Muscle layer of colon (tissue), 2 donors: ENCODE measurements around the gene MALSU1.

Experiments used
- H3K27ac ChIP-seq: one replicate; pipeline ENCODE4 v1.7.0; 2013; ENCODE audit warnings: low read depth, mild to moderate bottlenecking, low read length, moderate library complexity
- H3K27me3 ChIP-seq, 2 donors: one replicate each; pipeline ENCODE4 v1.7.0; 2013; ENCODE audit warnings: low read length in 2 of 2, mild to moderate bottlenecking in 2 of 2; ENCODE audit not compliant: insufficient read depth in 2 of 2, control insufficient read depth in 1 of 2
- H3K36me3 ChIP-seq: one replicate; pipeline ENCODE4 v1.7.0; 2013; ENCODE audit warnings: mild to moderate bottlenecking, low read length; ENCODE audit not compliant: insufficient read depth
- H3K4me1 ChIP-seq: one replicate; pipeline ENCODE4 v1.7.0; 2013; ENCODE audit warnings: mild to moderate bottlenecking, low read length; ENCODE audit not compliant: insufficient read depth
- H3K4me3 ChIP-seq, 2 donors: one replicate each; pipeline ENCODE4 v1.7.0; 2013; ENCODE audit warnings: low read length in 2 of 2, low read depth in 1 of 2, mild to moderate bottlenecking in 1 of 2, moderate library complexity in 1 of 2
- H3K9ac ChIP-seq: one replicate; pipeline ENCODE4 v1.7.0; 2013; ENCODE audit warnings: low read length
- H3K9me3 ChIP-seq: one replicate; pipeline ENCODE4 v1.7.0; 2013; ENCODE audit warnings: mild to moderate bottlenecking, low read length
- donor health status: abdominal sarcoma.
- donor health status: Adenocarcinoma of cecum.

The MALSU1 gene

GRCh38 chr7:23298885-23299769, at the start of gene MALSU1:
TSS of gene MALSU1 (plus strand) at chr7:23299339. CDS start at chr7:23299353, 14 bp downstream.
- H3K27ac ChIP-seq = peak within 1 kb of the TSS; percentile 88
- H3K4me3 ChIP-seq = peak within 1 kb of the TSS; percentile 93
- H3K4me1 ChIP-seq = peaks cover 29% of the 10 kb centered on the region
- H3K27me3 ChIP-seq = no peaks in the 10 kb centered on the region
- peak within 1 kb of the TSS; percentile 89 for H3K9ac ChIP-seq
- no peaks in the 10 kb centered on the region for H3K9me3 ChIP-seq
- peaks cover 13% of the 10 kb centered on the region for H3K36me3 ChIP-seq

- Histone ChIP-seq H3K27me3 (peaks cover 0 to 22% of the 10 kb centered on the region in 2 donors), H3K9me3 (peaks cover 9% of the 10 kb centered on the region), H3K27ac (no peak overlapping the region), H3K9ac (no peak overlapping the region), H3K4me1 (no peaks in the 10 kb centered on the region), H3K36me3 (no peaks in the 10 kb centered on the region), H3K4me3 (no peak overlapping the region)
Observed at GRCh38 chr7:23249486-23249885, 49.7 kb upstream of the MALSU1 start.

GRCh38 chr7:23254051-23254681, 45.0 kb upstream of the MALSU1 start:
- H3K27ac ChIP-seq = no peak overlapping the region
- H3K4me1 ChIP-seq = no peaks in the 10 kb centered on the region

GRCh38 chr7:23256731-23257130, 42.4 kb upstream of the MALSU1 start:
- Histone ChIP-seq H3K4me3 (no peak overlapping the region), H3K9ac (no peak overlapping the region), H3K36me3 (no peaks in the 10 kb centered on the region), H3K27ac (no peak overlapping the region), H3K27me3 (no peaks in the 10 kb centered on the region), H3K4me1 (no peaks in the 10 kb centered on the region), H3K9me3 (peaks cover 2% of the 10 kb centered on the region)

More at GRCh38 chr7:23254051-23254681, 45.0 kb upstream of the MALSU1 start:
- H3K9ac ChIP-seq = no peak overlapping the region
- no peaks in the 10 kb centered on the region for H3K36me3 ChIP-seq
- H3K4me3 ChIP-seq = no peak overlapping the region
- no peaks in the 10 kb centered on the region for H3K27me3 ChIP-seq
- H3K9me3 ChIP-seq = peaks cover 9% of the 10 kb centered on the region

GRCh38 chr7:23260371-23260770, 38.8 kb upstream of the MALSU1 start:
- no peaks in the 10 kb centered on the region for H3K27me3 ChIP-seq
- no peaks in the 10 kb centered on the region for H3K4me1 ChIP-seq
- H3K36me3 ChIP-seq = no peaks in the 10 kb centered on the region
- H3K9ac ChIP-seq = no peak overlapping the region
- H3K9me3 ChIP-seq = no peaks in the 10 kb centered on the region
- H3K4me3 ChIP-seq = no peak overlapping the region
- no peak overlapping the region for H3K27ac ChIP-seq

GRCh38 chr7:23261843-23262452, 37.2 kb upstream of the MALSU1 start:
- H3K4me1 ChIP-seq = no peaks in the 10 kb centered on the region

GRCh38 chr7:23264916-23265458, 34.2 kb upstream of the MALSU1 start:
- no peak overlapping the region for H3K27ac ChIP-seq
- H3K9me3 ChIP-seq = no peaks in the 10 kb centered on the region
- H3K4me3 ChIP-seq = no peak overlapping the region
- H3K27me3 ChIP-seq = no peaks in the 10 kb centered on the region
- H3K36me3 ChIP-seq = no peaks in the 10 kb centered on the region
- H3K4me1 ChIP-seq = no peaks in the 10 kb centered on the region
- H3K9ac ChIP-seq = no peak overlapping the region

More at GRCh38 chr7:23261843-23262452, 37.2 kb upstream of the MALSU1 start:
- Histone ChIP-seq H3K36me3 (no peaks in the 10 kb centered on the region), H3K9ac (no peak overlapping the region), H3K27ac (no peak overlapping the region), H3K27me3 (no peaks in the 10 kb centered on the region), H3K9me3 (no peaks in the 10 kb centered on the region), H3K4me3 (no peak overlapping the region)

GRCh38 chr7:23266918-23267317, 32.2 kb upstream of the MALSU1 start:
- Histone ChIP-seq H3K4me1 (no peaks in the 10 kb centered on the region), H3K27me3 (no peaks in the 10 kb centered on the region), H3K4me3 (no peak overlapping the region), H3K36me3 (no peaks in the 10 kb centered on the region), H3K27ac (no peak overlapping the region), H3K9ac (no peak overlapping the region), H3K9me3 (no peaks in the 10 kb centered on the region)

- no peaks in the 10 kb centered on the region for H3K9me3 ChIP-seq
- no peak overlapping the region for H3K27ac ChIP-seq
- no peak overlapping the region for H3K4me3 ChIP-seq
- H3K9ac ChIP-seq = no peak overlapping the region
- H3K27me3 ChIP-seq = no peaks in the 10 kb centered on the region
- H3K4me1 ChIP-seq = no peaks in the 10 kb centered on the region
- no peaks in the 10 kb centered on the region for H3K36me3 ChIP-seq
Observed at GRCh38 chr7:23267357-23267756, 31.8 kb upstream of the MALSU1 start.

- no peak overlapping the region for H3K4me3 ChIP-seq
- no peak overlapping the region for H3K27ac ChIP-seq
- no peaks in the 10 kb centered on the region for H3K4me1 ChIP-seq
- no peak overlapping the region for H3K9ac ChIP-seq
- no peaks in the 10 kb centered on the region for H3K27me3 ChIP-seq
- no peaks in the 10 kb centered on the region for H3K36me3 ChIP-seq
- H3K9me3 ChIP-seq = no peaks in the 10 kb centered on the region
Observed at GRCh38 chr7:23268167-23268566, 31.0 kb upstream of the MALSU1 start.

- Histone ChIP-seq H3K4me3 (no peak overlapping the region), H3K9ac (no peak overlapping the region), H3K36me3 (no peaks in the 10 kb centered on the region), H3K9me3 (no peaks in the 10 kb centered on the region), H3K27ac (no peak overlapping the region), H3K27me3 (no peaks in the 10 kb centered on the region), H3K4me1 (no peaks in the 10 kb centered on the region)
Observed at GRCh38 chr7:23268746-23269145, 30.4 kb upstream of the MALSU1 start.
